Natural killer cell (primary cell): ENCODE measurements around the gene ZNF76. TPM values are rescaled to one million over a fixed set of nuclear protein-coding genes. Genes with fewer than 3 reads are reported as not detected.

Experiments
- ATAC-seq, 3 donors: fragments of 150-1000 bp in 2 of 3; fragments of 200-7000 bp in 1 of 3; cut with Tn5 transposase; 1 replicate in 1 of 3; 2 replicates in 2 of 3; pipeline ENCODE4 v1.10.0; 2021; ENCODE audit warnings: mild to moderate bottlenecking in 2 of 3, moderate library complexity in 2 of 3
- DNase-seq, 2 donors: peaks; one replicate each; pipeline versions ENCODE4 v3.0.0 to v3.0.0-alpha.2; 2013 to 2021; ENCODE audit warnings: mixed read lengths in 1 of 2
- H3K27ac ChIP-seq: one replicate; pipeline ENCODE4 v1.5.1; 2013; ENCODE audit warnings: mild to moderate bottlenecking, low read length
- H3K27me3 ChIP-seq: one replicate; pipeline ENCODE4 v1.6.1; 2013; ENCODE audit warnings: low read length; ENCODE audit not compliant: control insufficient read depth, insufficient read depth
- H3K36me3 ChIP-seq: one replicate; pipeline ENCODE4 v1.6.1; 2013; ENCODE audit warnings: low read length; ENCODE audit not compliant: control insufficient read depth, insufficient read depth
- H3K4me1 ChIP-seq: one replicate; pipeline ENCODE4 v1.6.1; 2013; ENCODE audit warnings: low read length; ENCODE audit not compliant: control insufficient read depth, insufficient read depth
- H3K4me3 ChIP-seq: one replicate; pipeline ENCODE4 v1.5.1; 2013; ENCODE audit warnings: low read length
- H3K9me3 ChIP-seq: one replicate; pipeline ENCODE4 v1.6.1; 2013; ENCODE audit warnings: low read length; ENCODE audit not compliant: control insufficient read depth, insufficient read depth
- H3K27ac Mint-ChIP-seq, 2 donors: one replicate each; pipeline ENCODE4 v1.8.0; 2022; ENCODE audit warnings: mild to moderate bottlenecking in 2 of 2, mixed read lengths in 2 of 2, moderate library complexity in 1 of 2
- H3K27me3 Mint-ChIP-seq, 2 donors: one replicate each; pipeline ENCODE4 v1.8.0; 2022; ENCODE audit warnings: low read depth in 2 of 2, mixed read lengths in 2 of 2
- H3K36me3 Mint-ChIP-seq: one replicate; pipeline ENCODE4 v1.8.0; 2022; ENCODE audit warnings: mixed read lengths
- H3K4me1 Mint-ChIP-seq, 2 donors: one replicate each; pipeline ENCODE4 v1.8.0; 2022; ENCODE audit warnings: mixed read lengths in 2 of 2
- H3K4me3 Mint-ChIP-seq: one replicate; pipeline ENCODE4 v1.8.0; 2022; ENCODE audit warnings: mild to moderate bottlenecking, moderate library complexity, mixed read lengths
- H3K9me3 Mint-ChIP-seq, 2 donors: one replicate each; pipeline ENCODE4 v1.8.0; 2022; ENCODE audit warnings: mixed read lengths in 2 of 2
- WGBS: methylation state at CpG from one replicate; pipeline ENCODE4 v1.1.7; 2013; ENCODE audit warnings: missing lambda C conversion rate; ENCODE audit not compliant: insufficient coverage; 5-methylcytosine and 5-hydroxymethylcytosine counted together
- intact Hi-C: fragments of 100-400 bp; cut with micrococcal nuclease; formaldehyde crosslinking; loops from one replicate; pipeline ENCODE4 v1.14.2; 2022
- total RNA-seq, 4 donors: library from RNA; stranded (reverse); fragments of 120-200 nt in 1 of 4; gene quantifications; one replicate each; pipeline versions ENCODE4 v1.2.3 to v1.2.4, GENCODE V29; 2013 to 2022
- TF ChIP-seq, protein P1 (sequence below): fragments of 200-600 bp; IDR thresholded peaks from one replicate; pipeline ENCODE4 v1.8.0; 2022; ENCODE audit warnings: antibody characterized with exemption

The ZNF76 gene
- total RNA-seq, 3 donors from 2014 or later (not counting 1 experiment from before 2014, with no cell fraction given), result 62.7 to 81.6 (median 64.6) TPM

- H3K4me1 Mint-ChIP-seq, result peaks cover 15 to 18% of the 10 kb centered on the region in 2 donors
- no peaks in the 10 kb centered on the region for H3K9me3 ChIP-seq
- intact Hi-C loops, result no loop called here
- no peak overlapping the region for H3K27ac ChIP-seq
- ATAC-seq, result peak; percentile 23 to 44 (median 28)
- no peak overlapping the region for H3K4me3 Mint-ChIP-seq
- H3K36me3 Mint-ChIP-seq, result peaks cover 8% of the 10 kb centered on the region
- H3K27me3 ChIP-seq, result no peaks in the 10 kb centered on the region
- no peaks in the 10 kb centered on the region for H3K9me3 Mint-ChIP-seq
- no peaks in the 10 kb centered on the region for H3K27me3 Mint-ChIP-seq
- DNase-seq, result peak in 1 of 2 donors; percentile 84
- peaks cover 19% of the 10 kb centered on the region for H3K4me1 ChIP-seq
- TF ChIP-seq, protein P1, sequence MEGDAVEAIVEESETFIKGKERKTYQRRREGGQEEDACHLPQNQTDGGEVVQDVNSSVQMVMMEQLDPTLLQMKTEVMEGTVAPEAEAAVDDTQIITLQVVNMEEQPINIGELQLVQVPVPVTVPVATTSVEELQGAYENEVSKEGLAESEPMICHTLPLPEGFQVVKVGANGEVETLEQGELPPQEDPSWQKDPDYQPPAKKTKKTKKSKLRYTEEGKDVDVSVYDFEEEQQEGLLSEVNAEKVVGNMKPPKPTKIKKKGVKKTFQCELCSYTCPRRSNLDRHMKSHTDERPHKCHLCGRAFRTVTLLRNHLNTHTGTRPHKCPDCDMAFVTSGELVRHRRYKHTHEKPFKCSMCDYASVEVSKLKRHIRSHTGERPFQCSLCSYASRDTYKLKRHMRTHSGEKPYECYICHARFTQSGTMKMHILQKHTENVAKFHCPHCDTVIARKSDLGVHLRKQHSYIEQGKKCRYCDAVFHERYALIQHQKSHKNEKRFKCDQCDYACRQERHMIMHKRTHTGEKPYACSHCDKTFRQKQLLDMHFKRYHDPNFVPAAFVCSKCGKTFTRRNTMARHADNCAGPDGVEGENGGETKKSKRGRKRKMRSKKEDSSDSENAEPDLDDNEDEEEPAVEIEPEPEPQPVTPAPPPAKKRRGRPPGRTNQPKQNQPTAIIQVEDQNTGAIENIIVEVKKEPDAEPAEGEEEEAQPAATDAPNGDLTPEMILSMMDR, result peak; percentile 64
- 71% methylated on average over 10 of the region's 10 CpGs for WGBS
- no peak overlapping the region for H3K4me3 ChIP-seq
- peaks cover 45% of the 10 kb centered on the region for H3K36me3 ChIP-seq
- no peak overlapping the region for H3K27ac Mint-ChIP-seq
Measured at GRCh38 chr6:35294308-35294945, 34.9 kb downstream of the ZNF76 start.

GRCh38 chr6:35295036-35295435, 35.5 kb downstream of the ZNF76 start:
- TF ChIP-seq, protein P1, result no peak
- Mint-ChIP-seq H3K27ac (no peak overlapping the region), H3K4me3 (no peak overlapping the region), H3K27me3 (no peaks in the 10 kb centered on the region), H3K36me3 (peaks cover 8% of the 10 kb centered on the region), H3K4me1 (peaks cover 21 to 24% of the 10 kb centered on the region in 2 donors), H3K9me3 (no peaks in the 10 kb centered on the region)
- Histone ChIP-seq H3K4me3 (no peak overlapping the region), H3K9me3 (no peaks in the 10 kb centered on the region), H3K27me3 (no peaks in the 10 kb centered on the region), H3K27ac (no peak overlapping the region), H3K4me1 (peaks cover 25% of the 10 kb centered on the region), H3K36me3 (peaks cover 40% of the 10 kb centered on the region)
- no peak for DNase-seq
- intact Hi-C loops, result loop anchor here (5.0 kb wide), 2 partner anchors 47 to 442 kb away; partner anchors contain the start of genes ARMC12 and PPARD
- ATAC-seq, result no peak
- WGBS, result 91% methylated on average over 2 of the region's 2 CpGs

GRCh38 chr6:35295521-35296315, 36.2 kb downstream of the ZNF76 start:
- ATAC-seq (no peak), DNase-seq (no peak)
- TF ChIP-seq, protein P1, result no peak
- Mint-ChIP-seq H3K27me3 (no peaks in the 10 kb centered on the region), H3K9me3 (no peaks in the 10 kb centered on the region), H3K4me3 (no peak overlapping the region), H3K36me3 (peaks cover 8% of the 10 kb centered on the region), H3K27ac (no peak overlapping the region), H3K4me1 (peaks cover 28 to 31% of the 10 kb centered on the region in 2 donors)
- Histone ChIP-seq H3K4me1 (peaks cover 32% of the 10 kb centered on the region), H3K27me3 (no peaks in the 10 kb centered on the region), H3K4me3 (no peak overlapping the region), H3K36me3 (peaks cover 37% of the 10 kb centered on the region), H3K9me3 (no peaks in the 10 kb centered on the region), H3K27ac (no peak overlapping the region)
- intact Hi-C loops, result loop anchor here (2.0 to 5.0 kb wide), 3 partner anchors 47 to 442 kb away; partner anchors contain the start of genes ARMC12 and PPARD
- 83% methylated on average over 2 of the region's 3 CpGs for WGBS
